Astrocyte (in vitro differentiated cells and primary cell): ENCODE results near the gene DNAH17. TPM values are rescaled to one million over a fixed set of nuclear protein-coding genes. Genes with fewer than 3 reads are reported as not detected.

Experiments
- DNase-seq: peaks from one replicate; pipeline ENCODE4 v3.0.0-alpha.2; 2010; ENCODE audit warnings: low read depth
- FAIRE-seq: peaks from 2 replicates; lab custom pipeline; 2011; peaks lifted over from hg19 to GRCh38; lab: Jason Lieb, UNC
- H2AFZ ChIP-seq: 2 replicates; pipeline ENCODE4 v1.6.0; 2012; ENCODE audit warnings: low read depth, low read length, inconsistent platforms
- H3K27ac ChIP-seq: 2 replicates; pipeline ENCODE4 v1.5.1; 2011; ENCODE audit warnings: low read depth, low read length, inconsistent platforms
- H3K27me3 ChIP-seq: 2 replicates; pipeline ENCODE4 v1.6.0; 2011; ENCODE audit warnings: low read length, inconsistent platforms; ENCODE audit not compliant: insufficient read depth
- H3K36me3 ChIP-seq: 2 replicates; pipeline ENCODE4 v1.5.1; 2011; ENCODE audit warnings: low read length, inconsistent platforms; ENCODE audit not compliant: insufficient read depth
- H3K4me1 ChIP-seq: 2 replicates; pipeline ENCODE4 v1.5.1; 2011; ENCODE audit warnings: low read length, inconsistent platforms; ENCODE audit not compliant: insufficient read depth
- H3K4me2 ChIP-seq: 2 replicates; pipeline ENCODE4 v1.6.0; 2012; ENCODE audit warnings: low read length, inconsistent platforms
- H3K4me3 ChIP-seq: 2 replicates; pipeline ENCODE4 v1.5.1; 2011; ENCODE audit warnings: low read depth, mild to moderate bottlenecking, low read length, inconsistent platforms; ENCODE audit not compliant: insufficient read depth
- H3K79me2 ChIP-seq: 2 replicates; pipeline ENCODE4 v1.6.0; 2012; ENCODE audit warnings: mild to moderate bottlenecking, low read length, inconsistent platforms; ENCODE audit not compliant: insufficient read depth
- H3K9ac ChIP-seq: 2 replicates; pipeline ENCODE4 v1.6.0; 2012; ENCODE audit warnings: mild to moderate bottlenecking, low read length, inconsistent platforms
- H3K9me3 ChIP-seq: 2 replicates; pipeline ENCODE4 v1.5.1; 2012; ENCODE audit warnings: low read depth, mild to moderate bottlenecking, low read length, inconsistent platforms; ENCODE audit not compliant: insufficient read depth
- H4K20me1 ChIP-seq: 2 replicates; pipeline ENCODE4 v1.6.0; 2012; ENCODE audit warnings: low read length, inconsistent platforms; ENCODE audit not compliant: insufficient read depth
- H3K27ac Mint-ChIP-seq: one replicate; pipeline ENCODE4 v1.8.0; 2021; ENCODE audit warnings: mild to moderate bottlenecking, mixed read lengths; ENCODE audit not compliant: unreplicated experiment
- H3K27me3 Mint-ChIP-seq: one replicate; pipeline ENCODE4 v1.8.0; 2021; ENCODE audit warnings: low read depth, mixed read lengths; ENCODE audit not compliant: unreplicated experiment
- H3K36me3 Mint-ChIP-seq: one replicate; pipeline ENCODE4 v1.8.0; 2021; ENCODE audit warnings: low read depth, mixed read lengths; ENCODE audit not compliant: unreplicated experiment
- H3K4me1 Mint-ChIP-seq: one replicate; pipeline ENCODE4 v1.8.0; 2021; ENCODE audit warnings: low read depth, mixed read lengths; ENCODE audit not compliant: unreplicated experiment
- H3K4me3 Mint-ChIP-seq: one replicate; pipeline ENCODE4 v1.8.0; 2021; ENCODE audit warnings: mild to moderate bottlenecking, moderate library complexity, mixed read lengths; ENCODE audit not compliant: unreplicated experiment
- H3K9me3 Mint-ChIP-seq: one replicate; pipeline ENCODE4 v1.8.0; 2021; ENCODE audit warnings: mild to moderate bottlenecking, mixed read lengths; ENCODE audit not compliant: unreplicated experiment
- CTCF ChIP-seq: IDR thresholded peaks from 2 replicates; pipeline ENCODE4 v1.5.1; 2011; ENCODE audit warnings: low read depth, mild to moderate bottlenecking, inconsistent platforms, low read length, moderate library complexity; ENCODE audit not compliant: insufficient read depth
- EZH2 ChIP-seq: IDR thresholded peaks from 2 replicates; pipeline ENCODE4 v1.6.1; 2012; ENCODE audit warnings: mild to moderate bottlenecking, low read length, inconsistent platforms; ENCODE audit not compliant: insufficient read depth
- total RNA-seq: library from RNA; stranded (reverse); gene quantifications from 2 replicates; pipeline ENCODE4 v1.2.1, GENCODE V29; 2021

The DNAH17 gene
- total RNA-seq, 1 donor from 2014 or later, result 0.14 TPM

GRCh38 chr17:78399693-78400144 is 177.5 kb downstream of the DNAH17 start:
- H3K27me3 ChIP-seq, result no peaks in the 10 kb centered on the region
- no peaks in the 10 kb centered on the region for H3K27me3 Mint-ChIP-seq
- no peak overlapping the region for H3K27ac Mint-ChIP-seq
- H3K36me3 ChIP-seq, result peaks cover 28% of the 10 kb centered on the region
- H3K79me2 ChIP-seq, result peaks cover 53% of the 10 kb centered on the region
- H3K9me3 Mint-ChIP-seq, result no peaks in the 10 kb centered on the region
- no peak overlapping the region for H3K4me2 ChIP-seq
- FAIRE-seq (no peak), DNase-seq (no peak)
- no peak overlapping the region for H3K9ac ChIP-seq
- H3K9me3 ChIP-seq, result no peaks in the 10 kb centered on the region
- no peak overlapping the region for H2AFZ ChIP-seq
- H3K36me3 Mint-ChIP-seq, result peaks cover 43% of the 10 kb centered on the region
- no peak for TF ChIP-seq CTCF
- H3K4me3 Mint-ChIP-seq, result no peak overlapping the region
- H3K4me1 Mint-ChIP-seq, result peaks cover 42% of the 10 kb centered on the region
- H3K27ac ChIP-seq, result no peak overlapping the region
- peaks cover 70% of the 10 kb centered on the region for H4K20me1 ChIP-seq
- H3K4me3 ChIP-seq, result no peak overlapping the region
- peaks cover 8% of the 10 kb centered on the region for H3K4me1 ChIP-seq

GRCh38 chr17:78399028-78399692 is 178.0 kb downstream of the DNAH17 start:
- Histone ChIP-seq H4K20me1 (peaks cover 67% of the 10 kb centered on the region), H3K4me3 (no peak overlapping the region), H3K9me3 (no peaks in the 10 kb centered on the region), H3K79me2 (peaks cover 52% of the 10 kb centered on the region), H3K4me2 (no peak overlapping the region), H3K9ac (no peak overlapping the region), H3K27ac (no peak overlapping the region), H3K27me3 (no peaks in the 10 kb centered on the region), H3K36me3 (peaks cover 28% of the 10 kb centered on the region), H2AFZ (no peak overlapping the region), H3K4me1 (peaks cover 8% of the 10 kb centered on the region)
- DNase-seq (no peak), FAIRE-seq (no peak)
- Mint-ChIP-seq H3K4me1 (peaks cover 44% of the 10 kb centered on the region), H3K4me3 (no peak overlapping the region), H3K9me3 (no peaks in the 10 kb centered on the region), H3K36me3 (peaks cover 40% of the 10 kb centered on the region), H3K27me3 (no peaks in the 10 kb centered on the region), H3K27ac (no peak overlapping the region)
- TF ChIP-seq EZH2, result no peak
- no peak for TF ChIP-seq CTCF

GRCh38 chr17:78398390-78398789 is 178.8 kb downstream of the DNAH17 start:
- H3K79me2 ChIP-seq, result peaks cover 53% of the 10 kb centered on the region
- peaks cover 71% of the 10 kb centered on the region for H4K20me1 ChIP-seq
- peaks cover 28% of the 10 kb centered on the region for H3K36me3 ChIP-seq
- no peak overlapping the region for H3K4me3 ChIP-seq
- DNase-seq (no peak), FAIRE-seq (no peak)
- Mint-ChIP-seq H3K4me3 (no peak overlapping the region), H3K36me3 (peaks cover 38% of the 10 kb centered on the region), H3K27me3 (no peaks in the 10 kb centered on the region), H3K27ac (no peak overlapping the region), H3K4me1 (peaks cover 47% of the 10 kb centered on the region), H3K9me3 (no peaks in the 10 kb centered on the region)
- no peak for TF ChIP-seq EZH2
- H3K9me3 ChIP-seq, result no peaks in the 10 kb centered on the region
- no peak overlapping the region for H3K9ac ChIP-seq
- no peaks in the 10 kb centered on the region for H3K27me3 ChIP-seq
- peaks cover 8% of the 10 kb centered on the region for H3K4me1 ChIP-seq
- no peak overlapping the region for H3K27ac ChIP-seq
- no peak overlapping the region for H2AFZ ChIP-seq
- no peak overlapping the region for H3K4me2 ChIP-seq
